Osteoblast (primary cell): ENCODE measurements around the gene NKRF. TPM values are rescaled to one million over a fixed set of nuclear protein-coding genes. Genes with fewer than 3 reads are reported as not detected.

Source experiments
- DNase-seq: peaks from one replicate; pipeline ENCODE4 v3.0.0; 2011; ENCODE audit warnings: low spot score, mixed read lengths; ENCODE audit not compliant: insufficient read length; ENCODE audit errors: missing footprints
- H2AFZ ChIP-seq: 2 replicates; pipeline ENCODE4 v1.6.0; 2011; ENCODE audit warnings: mild to moderate bottlenecking, low read length
- H3K27ac ChIP-seq: 2 replicates; pipeline ENCODE4 v1.5.1; 2011; ENCODE audit warnings: mild to moderate bottlenecking, low read depth, low read length, moderate library complexity
- H3K27me3 ChIP-seq: 2 replicates; pipeline ENCODE4 v1.6.0; 2012; ENCODE audit warnings: mild to moderate bottlenecking, control low read depth, inconsistent platforms, low read length, moderate library complexity; ENCODE audit not compliant: insufficient read depth
- H3K36me3 ChIP-seq: 2 replicates; pipeline ENCODE4 v1.5.1; 2011; ENCODE audit warnings: mild to moderate bottlenecking, low read length, control low read depth, moderate library complexity; ENCODE audit not compliant: insufficient read depth
- H3K4me1 ChIP-seq: 2 replicates; pipeline ENCODE4 v1.5.1; 2011; ENCODE audit warnings: mild to moderate bottlenecking, low read length, control low read depth, moderate library complexity; ENCODE audit not compliant: insufficient read depth
- H3K4me2 ChIP-seq: 2 replicates; pipeline ENCODE4 v1.6.0; 2011; ENCODE audit warnings: mild to moderate bottlenecking, low read length; ENCODE audit not compliant: insufficient read depth
- H3K4me3 ChIP-seq: fragments of 200-600 bp; sonication (generic); 3 replicates; pipeline ENCODE4 v1.5.1; 2012; ENCODE audit warnings: mild to moderate bottlenecking, low read length, inconsistent platforms; ENCODE audit not compliant: insufficient read depth
- H3K79me2 ChIP-seq: 2 replicates; pipeline ENCODE4 v1.6.0; 2012; ENCODE audit warnings: mild to moderate bottlenecking, low read length, control low read depth, inconsistent platforms; ENCODE audit not compliant: insufficient read depth
- H3K9me3 ChIP-seq: 2 replicates; pipeline ENCODE4 v1.5.1; 2011; ENCODE audit warnings: low read depth, low read length, control low read depth
- H4K20me1 ChIP-seq: 2 replicates; pipeline ENCODE4 v1.6.0; 2012; ENCODE audit warnings: mild to moderate bottlenecking, low read length, control low read depth; ENCODE audit not compliant: insufficient read depth
- total RNA-seq: library from RNA; depleted of rRNA; stranded (reverse); fragments of >200 nt; gene quantifications from 2 replicates; pipeline ENCODE4 v1.2.3, GENCODE V29; 2012
- TF ChIP-seq, protein P1 (sequence below): IDR thresholded peaks from 2 replicates; pipeline ENCODE4 v1.5.1; 2011; ENCODE audit warnings: mild to moderate bottlenecking, low read depth, low read length, moderate library complexity; ENCODE audit errors: extremely low read depth

NKRF gene
- total RNA-seq, 1 donor = 5.1 TPM

DNA sequence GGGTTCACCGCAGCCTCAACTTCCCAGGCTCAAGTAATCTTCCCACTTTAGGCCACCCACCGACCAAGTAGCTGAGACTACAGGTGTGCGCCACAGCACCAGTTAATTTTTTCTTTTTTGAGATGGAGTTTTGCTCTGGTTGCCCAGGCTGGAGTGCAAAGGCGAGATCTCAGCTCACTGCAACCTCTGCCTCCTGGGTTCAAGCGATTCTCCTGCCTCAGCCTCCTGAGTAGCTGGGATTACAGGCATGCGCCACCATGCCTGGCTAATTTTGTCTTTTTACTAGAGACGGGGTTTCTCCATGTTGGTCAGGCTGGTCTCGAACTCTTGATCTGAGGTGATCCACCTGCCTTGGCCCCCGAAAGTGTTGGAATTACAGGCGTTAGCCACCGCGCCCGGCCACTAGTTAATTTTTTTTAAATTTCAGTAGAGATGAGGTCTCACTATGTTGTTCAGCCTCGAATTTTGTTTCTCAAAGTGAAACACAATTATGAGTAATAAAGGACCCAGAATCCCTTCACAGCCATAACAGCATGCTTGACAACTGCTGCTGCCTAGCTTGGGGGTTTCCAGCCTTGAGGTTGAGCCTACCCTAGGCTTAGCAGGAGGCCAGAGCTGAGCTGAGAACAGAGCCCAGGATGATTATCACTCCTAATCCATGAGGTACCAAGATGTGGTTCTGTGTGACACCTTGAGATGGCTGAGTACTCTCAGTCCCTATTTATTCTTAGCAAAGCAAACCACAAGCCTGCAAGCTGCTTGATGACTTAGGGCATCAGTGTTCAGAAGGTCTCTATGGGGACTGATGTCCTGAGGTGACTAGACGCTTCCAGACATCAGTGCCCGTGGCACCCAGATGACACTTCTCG is 41.6 kb upstream of the NKRF start:
- no peaks in the 10 kb centered on the region for H4K20me1 ChIP-seq
- H3K4me2 ChIP-seq = no peak overlapping the region
- H3K36me3 ChIP-seq = no peaks in the 10 kb centered on the region
- H3K27ac ChIP-seq = no peak overlapping the region
- no peak overlapping the region for H3K4me3 ChIP-seq
- no peaks in the 10 kb centered on the region for H3K27me3 ChIP-seq
- H2AFZ ChIP-seq = no peak overlapping the region
- no peak for DNase-seq
- TF ChIP-seq, protein P1, sequence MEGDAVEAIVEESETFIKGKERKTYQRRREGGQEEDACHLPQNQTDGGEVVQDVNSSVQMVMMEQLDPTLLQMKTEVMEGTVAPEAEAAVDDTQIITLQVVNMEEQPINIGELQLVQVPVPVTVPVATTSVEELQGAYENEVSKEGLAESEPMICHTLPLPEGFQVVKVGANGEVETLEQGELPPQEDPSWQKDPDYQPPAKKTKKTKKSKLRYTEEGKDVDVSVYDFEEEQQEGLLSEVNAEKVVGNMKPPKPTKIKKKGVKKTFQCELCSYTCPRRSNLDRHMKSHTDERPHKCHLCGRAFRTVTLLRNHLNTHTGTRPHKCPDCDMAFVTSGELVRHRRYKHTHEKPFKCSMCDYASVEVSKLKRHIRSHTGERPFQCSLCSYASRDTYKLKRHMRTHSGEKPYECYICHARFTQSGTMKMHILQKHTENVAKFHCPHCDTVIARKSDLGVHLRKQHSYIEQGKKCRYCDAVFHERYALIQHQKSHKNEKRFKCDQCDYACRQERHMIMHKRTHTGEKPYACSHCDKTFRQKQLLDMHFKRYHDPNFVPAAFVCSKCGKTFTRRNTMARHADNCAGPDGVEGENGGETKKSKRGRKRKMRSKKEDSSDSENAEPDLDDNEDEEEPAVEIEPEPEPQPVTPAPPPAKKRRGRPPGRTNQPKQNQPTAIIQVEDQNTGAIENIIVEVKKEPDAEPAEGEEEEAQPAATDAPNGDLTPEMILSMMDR = no peak
- no peaks in the 10 kb centered on the region for H3K79me2 ChIP-seq
- no peaks in the 10 kb centered on the region for H3K4me1 ChIP-seq
- H3K9me3 ChIP-seq = no peaks in the 10 kb centered on the region

DNA sequence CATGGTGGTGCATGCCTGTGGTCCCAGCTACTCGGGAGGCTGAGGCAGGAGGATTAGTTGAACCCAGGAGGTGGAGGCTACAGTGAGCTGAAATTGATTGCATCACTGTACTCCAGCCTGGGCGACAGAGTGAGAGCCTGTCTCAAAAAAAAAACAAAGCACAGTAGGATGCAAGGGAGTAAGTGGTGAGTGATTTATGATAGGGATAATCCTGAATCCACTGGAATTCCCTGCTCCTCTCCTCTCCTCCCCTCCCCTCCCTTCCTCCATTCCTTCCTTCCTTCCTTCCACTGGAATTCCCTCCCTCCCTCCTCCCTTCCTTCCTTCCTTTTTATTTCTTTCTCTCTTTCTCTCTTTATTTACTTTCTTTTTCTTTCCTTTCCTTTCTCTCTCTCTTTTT is 40.9 kb upstream of the NKRF start:
- no peaks in the 10 kb centered on the region for H4K20me1 ChIP-seq
- H2AFZ ChIP-seq = no peak overlapping the region
- TF ChIP-seq, protein P1 = no peak
- no peaks in the 10 kb centered on the region for H3K27me3 ChIP-seq
- H3K4me3 ChIP-seq = no peak overlapping the region
- H3K79me2 ChIP-seq = no peaks in the 10 kb centered on the region
- no peaks in the 10 kb centered on the region for H3K36me3 ChIP-seq
- no peak overlapping the region for H3K4me2 ChIP-seq
- no peaks in the 10 kb centered on the region for H3K9me3 ChIP-seq
- H3K4me1 ChIP-seq = no peaks in the 10 kb centered on the region
- DNase-seq = no peak
- no peak overlapping the region for H3K27ac ChIP-seq

DNA sequence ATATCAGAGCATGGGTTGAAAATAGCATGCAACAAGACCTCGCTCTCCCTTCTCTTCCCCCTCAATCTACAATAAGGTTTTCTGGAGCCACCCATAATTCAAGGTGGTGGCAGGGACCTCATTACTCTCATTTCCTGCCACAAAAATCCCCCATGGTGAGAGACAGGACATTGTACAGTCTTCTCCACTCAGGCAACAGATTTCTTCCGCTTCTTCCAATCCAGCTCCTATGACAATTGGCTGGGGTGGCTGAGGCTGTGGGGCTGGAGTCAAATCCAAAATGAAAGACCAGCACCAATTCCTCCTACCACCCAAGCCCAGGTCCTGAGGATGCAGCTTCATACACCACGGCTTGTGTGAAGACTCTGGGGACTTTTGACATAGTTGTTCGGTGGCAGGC is 40.3 kb upstream of the NKRF start:
- no peaks in the 10 kb centered on the region for H3K79me2 ChIP-seq
- H4K20me1 ChIP-seq = no peaks in the 10 kb centered on the region
- H3K4me3 ChIP-seq = no peak overlapping the region
- no peaks in the 10 kb centered on the region for H3K4me1 ChIP-seq
- H3K27ac ChIP-seq = no peak overlapping the region
- no peak overlapping the region for H3K4me2 ChIP-seq
- DNase-seq = no peak
- TF ChIP-seq, protein P1 = no peak
- no peaks in the 10 kb centered on the region for H3K36me3 ChIP-seq
- H3K27me3 ChIP-seq = no peaks in the 10 kb centered on the region
- H2AFZ ChIP-seq = no peak overlapping the region
- H3K9me3 ChIP-seq = no peaks in the 10 kb centered on the region

DNA sequence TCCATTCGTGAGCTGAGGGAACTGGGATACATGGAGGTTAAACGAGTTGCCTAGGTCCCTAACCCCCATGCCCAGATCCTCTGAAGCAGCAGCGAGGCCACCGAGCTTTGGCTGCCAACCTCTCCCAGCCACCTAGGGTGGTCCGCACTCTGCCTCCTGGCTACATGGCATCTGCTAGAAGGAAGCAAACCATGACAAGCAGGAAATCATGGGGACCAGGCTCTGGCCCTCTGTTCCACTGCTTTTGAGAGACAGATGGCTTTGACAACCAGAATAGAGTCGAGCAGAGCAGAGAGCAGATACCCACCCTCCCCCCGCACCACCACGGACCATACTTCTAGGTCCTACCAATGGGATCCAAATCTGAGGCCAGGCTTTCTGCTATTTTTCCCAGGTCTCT is 37.5 kb upstream of the NKRF start:
- DNase-seq = no peak
- Histone ChIP-seq H4K20me1 (no peaks in the 10 kb centered on the region), H3K36me3 (no peaks in the 10 kb centered on the region), H3K9me3 (no peaks in the 10 kb centered on the region), H3K27me3 (no peaks in the 10 kb centered on the region), H3K4me2 (no peak overlapping the region), H3K4me1 (no peaks in the 10 kb centered on the region), H3K27ac (no peak overlapping the region), H2AFZ (no peak overlapping the region), H3K4me3 (no peak overlapping the region), H3K79me2 (no peaks in the 10 kb centered on the region)
- TF ChIP-seq, protein P1 = no peak
